IPS-18a (cell line): Measurements from ENCODE around the gene OCIAD1.
"Not testable (repeated sequence)": the region's sequence is repeated elsewhere in the genome, so short reads cannot be mapped to it uniquely, and the experiment has no call there.

Source experiments
- H3K27ac ChIP-seq: one replicate; pipeline ENCODE4 v1.5.1; 2013; ENCODE audit warnings: low read length
- H3K27me3 ChIP-seq: one replicate; pipeline ENCODE4 v1.6.1; 2013; ENCODE audit warnings: mild to moderate bottlenecking, low read length; ENCODE audit not compliant: control insufficient read depth, insufficient read depth
- H3K36me3 ChIP-seq: one replicate; pipeline ENCODE4 v1.6.1; 2013; ENCODE audit warnings: low read depth, low read length; ENCODE audit not compliant: control insufficient read depth
- H3K4me1 ChIP-seq: one replicate; pipeline ENCODE4 v1.6.1; 2013; ENCODE audit warnings: low read depth, low read length; ENCODE audit not compliant: control insufficient read depth
- H3K4me3 ChIP-seq: one replicate; pipeline ENCODE4 v1.5.1; 2013; ENCODE audit warnings: low read length
- H3K9ac ChIP-seq: one replicate; pipeline ENCODE4 v1.6.1; 2013; ENCODE audit warnings: mild to moderate bottlenecking, low read length, moderate library complexity
- H3K9me3 ChIP-seq: one replicate; pipeline ENCODE4 v1.6.1; 2013; ENCODE audit warnings: low read depth, low read length; ENCODE audit not compliant: control insufficient read depth

OCIAD1 gene

GRCh38 chr4:48831532-48832030 lies 693 bp downstream of the OCIAD1 start:
- Histone ChIP-seq H3K36me3 (peaks cover 36% of the 10 kb centered on the region), H3K4me3 (peak overlapping the region; percentile 97), H3K9me3 (no peaks in the 10 kb centered on the region), H3K27ac (peak overlapping the region; percentile 97), H3K27me3 (no peaks in the 10 kb centered on the region), H3K9ac (peak overlapping the region; percentile 99), H3K4me1 (peaks cover 6% of the 10 kb centered on the region)

GRCh38 chr4:48832571-48832970 lies 1.7 kb downstream of the OCIAD1 start:
- Histone ChIP-seq H3K27ac (no peak overlapping the region), H3K4me1 (peaks cover 6% of the 10 kb centered on the region), H3K4me3 (peak overlapping the region; percentile 97), H3K9ac (peak overlapping the region; percentile 99), H3K9me3 (no peaks in the 10 kb centered on the region), H3K27me3 (no peaks in the 10 kb centered on the region), H3K36me3 (peaks cover 41% of the 10 kb centered on the region)

GRCh38 chr4:48836658-48837057 lies 5.8 kb downstream of the OCIAD1 start:
- H3K9ac ChIP-seq = no peak overlapping the region
- no peak overlapping the region for H3K4me3 ChIP-seq
- peaks cover 71% of the 10 kb centered on the region for H3K36me3 ChIP-seq
- no peak overlapping the region for H3K27ac ChIP-seq
- H3K27me3 ChIP-seq = no peaks in the 10 kb centered on the region
- H3K4me1 ChIP-seq = no peaks in the 10 kb centered on the region
- no peaks in the 10 kb centered on the region for H3K9me3 ChIP-seq

GRCh38 chr4:48841045-48841827 lies 10.3 kb downstream of the OCIAD1 start:
- H3K27ac ChIP-seq = no peak overlapping the region
- no peaks in the 10 kb centered on the region for H3K4me1 ChIP-seq
- peaks cover 80% of the 10 kb centered on the region for H3K36me3 ChIP-seq
- no peak overlapping the region for H3K9ac ChIP-seq
- no peaks in the 10 kb centered on the region for H3K9me3 ChIP-seq
- H3K4me3 ChIP-seq = no peak overlapping the region
- H3K27me3 ChIP-seq = no peaks in the 10 kb centered on the region

- H3K4me3 ChIP-seq = no peak overlapping the region
- no peak overlapping the region for H3K27ac ChIP-seq
- H3K27me3 ChIP-seq = no peaks in the 10 kb centered on the region
- no peaks in the 10 kb centered on the region for H3K9me3 ChIP-seq
- no peak overlapping the region for H3K9ac ChIP-seq
- H3K36me3 ChIP-seq = peaks cover 65% of the 10 kb centered on the region
- H3K4me1 ChIP-seq = no peaks in the 10 kb centered on the region
Measured at GRCh38 chr4:48844843-48845242, 14.0 kb downstream of the OCIAD1 start.

GRCh38 chr4:48848799-48849198 lies 17.9 kb downstream of the OCIAD1 start:
- H3K36me3 ChIP-seq = peaks cover 60% of the 10 kb centered on the region
- not testable (repeated sequence) for H3K9ac ChIP-seq, H3K4me3 ChIP-seq, H3K27me3 ChIP-seq, H3K27ac ChIP-seq, H3K4me1 ChIP-seq, H3K9me3 ChIP-seq

GRCh38 chr4:48851651-48852050 lies 20.8 kb downstream of the OCIAD1 start:
- no peaks in the 10 kb centered on the region for H3K9me3 ChIP-seq
- no peak overlapping the region for H3K4me3 ChIP-seq
- no peak overlapping the region for H3K27ac ChIP-seq
- H3K27me3 ChIP-seq = no peaks in the 10 kb centered on the region
- H3K9ac ChIP-seq = no peak overlapping the region
- H3K4me1 ChIP-seq = no peaks in the 10 kb centered on the region
- peaks cover 56% of the 10 kb centered on the region for H3K36me3 ChIP-seq

GRCh38 chr4:48853604-48854394 lies 22.9 kb downstream of the OCIAD1 start:
- Histone ChIP-seq H3K4me1 (no peaks in the 10 kb centered on the region), H3K36me3 (peaks cover 64% of the 10 kb centered on the region)

GRCh38 chr4:48854395-48854683 lies 23.5 kb downstream of the OCIAD1 start:
- no peaks in the 10 kb centered on the region for H3K27me3 ChIP-seq
- H3K9me3 ChIP-seq = no peaks in the 10 kb centered on the region
- H3K9ac ChIP-seq = no peak overlapping the region
- no peak overlapping the region for H3K27ac ChIP-seq
- peaks cover 70% of the 10 kb centered on the region for H3K36me3 ChIP-seq
- no peaks in the 10 kb centered on the region for H3K4me1 ChIP-seq
- no peak overlapping the region for H3K4me3 ChIP-seq

More at GRCh38 chr4:48853604-48854394, 22.9 kb downstream of the OCIAD1 start:
- no peak overlapping the region for H3K9ac ChIP-seq
- no peak overlapping the region for H3K4me3 ChIP-seq
- H3K9me3 ChIP-seq = no peaks in the 10 kb centered on the region
- H3K27ac ChIP-seq = no peak overlapping the region
- H3K27me3 ChIP-seq = no peaks in the 10 kb centered on the region

GRCh38 chr4:48854982-48855381 lies 24.1 kb downstream of the OCIAD1 start:
- H3K27ac ChIP-seq = no peak overlapping the region
- H3K9me3 ChIP-seq = no peaks in the 10 kb centered on the region
- H3K9ac ChIP-seq = no peak overlapping the region
- H3K4me3 ChIP-seq = no peak overlapping the region
- H3K4me1 ChIP-seq = no peaks in the 10 kb centered on the region
- H3K36me3 ChIP-seq = peaks cover 72% of the 10 kb centered on the region
- H3K27me3 ChIP-seq = no peaks in the 10 kb centered on the region

GRCh38 chr4:48858130-48858529 lies 27.2 kb downstream of the OCIAD1 start:
- Histone ChIP-seq H3K27me3 (no peaks in the 10 kb centered on the region), H3K36me3 (peaks cover 56% of the 10 kb centered on the region), H3K27ac (no peak overlapping the region), H3K4me1 (no peaks in the 10 kb centered on the region), H3K9ac (no peak overlapping the region), H3K9me3 (no peaks in the 10 kb centered on the region), H3K4me3 (no peak overlapping the region)
